ENCODE data around the gene PRKCSH. TPM values are rescaled to one million over a fixed set of nuclear protein-coding genes. Genes with fewer than 3 reads are reported as not detected.
"Not testable (repeated sequence)": the region's sequence is repeated elsewhere in the genome, so short reads cannot be mapped to it uniquely, and the experiment has no call there.

Gene PRKCSH, protein sequence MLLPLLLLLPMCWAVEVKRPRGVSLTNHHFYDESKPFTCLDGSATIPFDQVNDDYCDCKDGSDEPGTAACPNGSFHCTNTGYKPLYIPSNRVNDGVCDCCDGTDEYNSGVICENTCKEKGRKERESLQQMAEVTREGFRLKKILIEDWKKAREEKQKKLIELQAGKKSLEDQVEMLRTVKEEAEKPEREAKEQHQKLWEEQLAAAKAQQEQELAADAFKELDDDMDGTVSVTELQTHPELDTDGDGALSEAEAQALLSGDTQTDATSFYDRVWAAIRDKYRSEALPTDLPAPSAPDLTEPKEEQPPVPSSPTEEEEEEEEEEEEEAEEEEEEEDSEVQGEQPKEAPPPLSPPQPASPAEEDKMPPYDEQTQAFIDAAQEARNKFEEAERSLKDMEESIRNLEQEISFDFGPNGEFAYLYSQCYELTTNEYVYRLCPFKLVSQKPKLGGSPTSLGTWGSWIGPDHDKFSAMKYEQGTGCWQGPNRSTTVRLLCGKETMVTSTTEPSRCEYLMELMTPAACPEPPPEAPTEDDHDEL
- total RNA-seq, result 139 TPM
- long read RNA-seq, partial matches to known transcripts, result 20 of 66 reads
- long read RNA-seq, other reads (novel, unspliced or antisense), result 42 of 66 reads

DNA sequence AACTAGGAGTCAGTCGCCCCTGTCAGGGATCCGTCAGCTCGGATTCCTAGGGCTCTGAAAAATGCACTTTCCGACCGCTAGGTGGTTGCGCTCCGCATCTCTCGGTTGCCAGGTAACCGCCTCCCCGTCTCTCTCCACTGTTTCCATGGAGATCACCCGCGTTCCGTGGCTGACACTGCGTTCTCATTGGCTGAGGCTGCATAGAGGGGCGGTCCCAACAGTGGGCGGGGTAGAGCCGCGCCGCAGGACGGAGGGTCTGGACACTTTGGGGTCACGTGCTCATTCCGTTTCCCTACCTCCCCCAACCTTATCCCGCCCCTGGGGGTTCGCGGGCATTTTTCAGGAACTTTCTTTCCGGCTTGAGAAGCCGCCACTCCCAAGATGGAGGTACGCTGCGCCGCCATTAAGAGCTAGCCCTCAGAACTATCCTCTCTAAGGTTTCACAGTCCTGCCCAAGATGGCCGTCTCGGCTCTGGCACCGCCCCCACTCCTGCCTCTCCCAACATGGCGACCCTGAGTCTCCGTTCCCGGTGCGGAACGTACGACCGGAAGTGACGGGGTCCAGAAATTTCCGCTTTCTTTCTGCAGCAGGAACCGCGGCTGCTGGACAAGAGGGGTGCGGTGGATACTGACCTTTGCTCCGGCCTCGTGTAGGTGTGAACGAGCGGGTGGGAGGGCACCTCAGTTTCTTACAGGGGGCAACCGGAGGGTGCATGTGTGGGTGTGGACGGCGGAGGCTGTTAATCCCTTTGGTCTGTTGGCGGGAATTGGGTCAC, at the start of gene PRKCSH, which contains the start of gene ODAD3:
Gene PRKCSH (plus strand): TSS at position 579 of the 776 bp plus-strand sequence. CDS start 483 bp downstream, outside the sequence.
Gene ODAD3 (minus strand): TSS at position 65 of the 776 bp plus-strand sequence. CDS start 105 bp downstream, outside the sequence.
- intact Hi-C loops (cut with micrococcal nuclease), result no loop called here
- peak; percentile 98 for DNase-seq
- ATAC-seq, result peak; percentile 97

DNA sequence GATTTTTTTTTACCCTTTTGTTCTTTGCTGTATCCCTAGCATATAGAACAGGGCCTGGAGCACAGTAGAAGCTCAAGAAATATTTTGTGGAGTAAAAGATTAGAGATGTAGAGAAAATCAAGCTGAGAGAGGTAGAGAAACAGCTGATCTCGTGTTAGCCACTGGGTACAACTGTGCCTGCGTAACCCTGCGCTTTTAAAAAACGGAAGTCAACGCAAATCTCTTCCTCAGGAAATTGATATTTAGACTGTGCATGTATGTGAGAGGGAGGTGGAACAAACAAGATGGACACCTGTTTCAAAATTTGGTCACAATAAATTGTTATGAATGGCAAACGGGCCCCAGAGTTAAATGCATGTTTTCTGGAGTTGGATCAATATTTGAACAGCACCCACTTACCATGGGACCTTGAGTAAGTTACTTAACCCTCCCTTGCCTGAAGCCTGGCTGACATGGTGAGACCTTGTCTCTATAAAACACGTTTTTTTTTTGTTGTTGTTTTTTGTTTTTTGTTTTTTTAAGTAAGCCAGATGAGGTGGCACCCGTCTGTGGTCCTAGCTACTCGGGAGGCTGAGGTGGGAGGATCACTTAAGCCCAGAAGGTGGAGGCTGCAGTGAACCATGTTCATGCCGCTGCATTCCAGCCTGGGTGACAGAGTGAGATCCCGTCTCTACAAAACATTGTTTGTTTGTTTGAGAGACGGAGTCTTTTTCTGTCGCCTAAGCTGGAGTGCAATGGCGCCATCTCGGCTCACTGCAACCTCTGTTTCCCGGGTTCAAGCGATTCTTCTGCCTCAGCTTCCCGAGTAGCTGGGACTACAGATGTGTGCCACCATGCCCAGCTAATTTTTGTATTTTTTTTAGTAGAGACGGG, 48.0 kb upstream of the PRKCSH start:
- intact Hi-C loops (cut with micrococcal nuclease), result no loop called here
- DNase-seq (no peak), ATAC-seq (no peak)

DNA sequence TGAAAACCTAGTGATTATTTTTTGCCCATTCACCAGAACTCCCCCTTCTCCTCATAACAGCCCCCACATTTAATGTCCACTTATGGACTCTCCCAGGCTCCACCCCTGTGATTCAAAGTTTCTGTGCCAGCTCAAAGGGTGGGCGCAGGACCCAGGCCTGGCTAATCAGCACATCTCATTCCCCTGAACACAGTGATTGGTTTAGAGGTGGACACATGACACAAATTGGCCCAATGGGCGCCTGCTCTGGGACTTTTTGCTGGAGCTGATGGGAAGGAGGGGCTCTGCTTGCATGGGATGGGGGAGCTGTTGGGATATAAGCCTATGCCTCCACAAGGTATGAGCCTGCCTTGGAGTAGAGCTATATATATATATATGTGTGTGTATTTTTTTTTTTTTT, 45.1 kb upstream of the PRKCSH start:
- no peak for DNase-seq
- intact Hi-C loops (cut with micrococcal nuclease), result no loop called here
- ATAC-seq, result no peak

DNA sequence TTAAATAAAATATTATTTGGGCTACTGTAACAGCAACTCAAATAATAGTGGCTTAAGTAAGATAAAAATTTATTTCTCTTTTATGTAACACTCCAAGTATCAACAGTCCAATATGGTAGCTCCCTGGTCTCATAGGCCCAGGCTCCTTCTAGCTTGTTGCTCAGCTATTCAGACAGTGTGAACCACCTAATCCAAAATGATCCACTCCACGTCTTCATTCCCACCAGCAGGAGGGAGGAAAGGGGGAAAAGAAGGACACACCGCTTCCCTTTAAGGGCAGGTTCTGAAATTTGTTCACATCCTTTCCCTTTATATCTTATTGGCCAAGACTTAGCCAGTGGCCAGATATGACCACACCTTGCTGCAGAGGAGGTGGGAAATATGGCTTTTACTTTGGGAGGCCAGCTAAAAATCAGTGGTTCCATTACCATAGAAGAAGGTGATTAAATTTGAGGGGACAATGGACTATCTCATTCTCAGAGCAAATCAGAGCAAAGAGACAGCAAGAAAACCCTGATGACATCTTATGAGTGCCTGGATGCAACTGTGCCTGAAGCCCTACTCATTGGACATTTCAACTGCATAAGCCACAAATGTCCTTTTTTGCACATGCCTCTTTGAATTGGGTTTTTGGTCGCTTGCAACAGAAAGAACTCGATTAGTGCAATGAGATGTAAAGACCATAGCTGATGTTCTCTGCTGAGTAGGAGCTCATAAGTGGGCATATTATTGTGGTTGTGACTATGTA, 44.3 kb upstream of the PRKCSH start:
- no peak for ATAC-seq
- intact Hi-C loops (cut with micrococcal nuclease), result no loop called here

DNA sequence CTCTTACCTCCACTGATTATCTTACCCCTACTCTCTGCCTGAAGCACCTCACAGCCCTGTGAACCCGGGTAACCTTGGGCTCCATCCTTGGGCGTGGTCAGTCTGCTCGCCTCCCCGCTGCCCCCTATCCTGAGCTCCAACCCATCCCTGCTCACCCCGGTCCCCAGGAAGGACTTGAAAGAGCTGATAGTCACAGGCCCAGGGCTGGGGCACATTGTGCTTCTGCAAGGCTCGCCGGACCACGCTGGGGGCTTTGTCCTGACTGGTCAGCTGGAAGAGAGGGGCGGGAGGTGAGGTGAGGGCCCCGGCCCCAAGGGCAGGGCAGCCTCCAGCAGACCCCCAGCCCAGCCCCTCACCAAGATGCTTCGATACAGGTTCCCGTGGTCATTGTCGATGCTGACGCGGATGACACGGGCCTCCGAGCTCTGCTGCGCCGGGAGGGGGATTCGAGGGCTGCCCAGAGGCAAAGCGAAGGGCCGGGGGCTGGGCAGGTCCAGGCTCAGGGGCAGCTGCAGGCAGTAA, 38.3 kb upstream of the PRKCSH start:
- DNase-seq (no peak), ATAC-seq (no peak)
- intact Hi-C loops (cut with micrococcal nuclease), result no loop called here

More for the DNA sequence above, 44.3 kb upstream of the PRKCSH start:
- no peak for DNase-seq

DNA sequence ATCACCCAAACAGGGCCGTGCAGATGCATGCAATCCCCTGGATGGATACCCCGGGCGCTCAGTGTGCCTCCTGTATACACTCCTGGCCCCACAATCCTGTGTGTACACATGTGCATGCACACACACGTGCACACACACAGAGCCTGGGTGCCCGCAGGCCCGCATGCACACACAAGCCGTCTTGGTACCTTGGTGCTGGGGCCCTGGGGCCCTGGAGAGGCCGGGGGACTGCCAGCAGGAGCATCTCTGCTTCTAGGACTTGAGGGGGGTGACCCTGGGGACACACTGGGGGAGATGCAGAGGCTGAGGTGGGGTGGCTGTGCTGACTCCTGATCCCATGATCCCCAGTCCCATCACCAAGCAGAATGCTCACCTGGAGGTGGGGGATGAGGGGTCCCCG, 35.8 kb upstream of the PRKCSH start:
- ATAC-seq (no peak), DNase-seq (peak; percentile 14)
- intact Hi-C loops (cut with micrococcal nuclease), result no loop called here

DNA sequence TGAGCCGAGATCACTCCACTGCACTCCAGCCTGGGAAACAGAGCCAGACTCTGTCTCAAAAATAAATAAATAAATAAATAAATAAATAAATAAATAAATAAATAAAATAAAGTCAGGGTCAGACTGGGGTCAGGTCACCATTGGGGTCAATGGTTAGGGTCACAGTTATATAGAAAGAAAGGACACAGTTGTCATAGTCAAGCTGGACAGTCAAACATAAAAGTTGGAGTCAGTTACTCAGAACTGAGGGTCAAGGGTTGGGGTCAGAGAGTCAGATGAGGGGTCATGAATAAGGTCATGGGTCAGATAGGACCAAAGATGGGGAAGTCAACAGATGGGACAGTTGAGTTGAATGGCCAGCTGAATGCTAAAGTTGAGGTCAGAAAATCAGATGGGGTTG, 34.6 kb upstream of the PRKCSH start:
- ATAC-seq (no peak), DNase-seq (no peak)
- intact Hi-C loops (cut with micrococcal nuclease), result no loop called here

DNA sequence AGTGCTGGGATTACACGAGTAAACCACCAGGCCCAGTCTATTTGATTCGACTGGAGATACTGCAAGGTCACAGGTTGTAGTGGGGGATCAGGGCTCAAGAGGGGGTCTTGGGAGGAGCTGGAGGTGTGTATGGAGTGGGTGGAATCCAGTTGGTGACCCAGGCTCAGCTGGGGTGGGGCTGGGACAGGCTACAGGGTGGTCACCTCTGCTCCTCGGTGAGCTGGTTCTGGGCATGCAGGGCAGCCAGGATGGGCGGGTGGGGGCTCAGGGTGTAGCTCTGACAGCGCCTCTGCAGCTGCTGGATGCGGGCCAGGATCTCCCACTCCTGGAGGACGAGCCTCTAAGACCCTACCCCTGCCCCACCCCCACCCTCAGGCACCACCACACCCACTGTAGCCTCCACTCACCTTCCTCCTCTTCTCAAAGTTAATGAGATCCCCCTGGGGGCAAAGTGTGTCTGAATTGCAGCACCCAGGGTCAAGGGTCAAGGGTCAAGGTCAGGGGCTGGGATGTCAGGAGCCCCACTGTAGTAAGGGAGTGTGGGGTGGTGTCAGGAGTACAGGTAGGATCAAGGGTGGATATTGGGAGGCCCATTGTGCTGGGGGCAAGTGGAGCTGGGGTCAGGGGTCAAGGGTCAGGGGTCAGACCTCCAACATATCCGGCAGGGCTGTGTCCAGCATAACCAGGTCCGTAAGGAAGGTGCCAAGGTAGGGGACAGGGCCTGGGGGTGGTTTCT, 33.5 kb upstream of the PRKCSH start:
- DNase-seq (peak; percentile 20), ATAC-seq (no peak)
- intact Hi-C loops (cut with micrococcal nuclease), result no loop called here

DNA sequence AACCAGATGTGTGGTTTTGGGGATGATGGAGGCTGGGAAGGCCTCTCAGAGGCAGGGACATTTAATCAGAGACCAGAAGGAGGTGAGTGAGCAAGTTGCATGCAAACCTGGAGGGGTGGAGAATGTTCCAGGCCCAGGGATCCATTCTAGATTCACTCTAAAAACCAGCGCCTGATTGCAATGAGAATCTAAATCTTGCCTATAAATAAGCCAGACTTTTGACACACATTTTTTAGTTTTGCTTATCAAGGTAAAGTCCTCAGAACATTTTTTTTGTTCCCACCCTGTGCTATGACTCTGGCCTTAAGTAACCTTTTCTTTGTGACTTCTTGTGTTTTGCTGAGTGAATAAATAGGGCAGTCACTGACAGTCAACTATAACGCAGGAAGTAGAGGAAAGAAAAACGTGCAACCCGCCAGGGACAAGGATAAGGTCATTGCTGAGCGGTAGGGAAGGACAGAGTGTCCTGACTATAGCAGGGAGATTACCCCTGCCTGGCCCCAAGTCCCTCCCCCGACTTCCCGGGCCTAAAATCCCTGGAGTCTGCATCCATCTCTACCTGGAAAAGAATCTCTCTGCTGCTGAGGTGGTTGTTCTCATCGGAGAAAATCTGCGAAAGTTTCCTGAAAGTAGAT, 30.7 kb upstream of the PRKCSH start:
- ATAC-seq, result peak; percentile 72
- DNase-seq, result peak; percentile 33
- intact Hi-C loops (cut with micrococcal nuclease), result no loop called here

DNA sequence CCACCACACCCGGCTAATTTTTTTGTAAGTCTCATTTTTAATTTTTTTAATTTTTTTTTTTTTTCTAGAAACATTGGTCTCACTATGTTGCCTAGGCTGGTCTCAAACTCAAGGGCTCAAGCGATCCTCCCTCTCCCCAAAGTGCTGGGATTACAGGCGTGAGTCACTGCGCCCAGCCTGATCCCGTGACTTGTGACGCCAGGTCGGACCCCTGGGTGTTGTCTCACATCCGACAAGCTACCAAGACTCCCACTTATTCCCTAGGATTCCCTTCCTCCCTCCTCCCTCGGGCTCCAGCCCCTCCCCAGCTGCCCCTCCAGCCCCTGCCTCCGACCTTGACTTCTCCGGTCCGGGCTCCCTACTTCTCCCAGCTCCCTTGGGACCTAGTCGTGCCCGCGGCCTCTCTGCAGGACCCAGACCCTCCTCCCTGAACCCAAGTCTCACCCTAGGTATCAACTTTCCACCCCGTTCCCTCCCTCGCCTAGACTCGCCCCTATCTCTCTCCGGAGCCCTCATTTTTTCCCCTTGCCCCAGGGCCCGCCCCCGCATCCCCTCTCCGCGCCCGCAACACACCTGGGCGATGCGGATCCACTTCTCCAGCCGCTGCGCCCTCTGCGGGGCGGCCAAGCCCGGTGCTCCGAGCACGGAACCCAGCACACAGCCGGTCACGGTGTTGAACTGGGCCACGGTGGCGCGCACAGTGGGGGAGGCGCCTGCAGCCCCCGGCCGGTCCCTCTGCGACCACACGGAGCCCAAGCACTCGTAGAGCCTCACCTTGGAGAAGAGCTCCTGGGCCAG, 29.4 kb upstream of the PRKCSH start:
- DNase-seq (peak; percentile 55), ATAC-seq (peak; percentile 75)
- intact Hi-C loops (cut with micrococcal nuclease), result no loop called here

DNA sequence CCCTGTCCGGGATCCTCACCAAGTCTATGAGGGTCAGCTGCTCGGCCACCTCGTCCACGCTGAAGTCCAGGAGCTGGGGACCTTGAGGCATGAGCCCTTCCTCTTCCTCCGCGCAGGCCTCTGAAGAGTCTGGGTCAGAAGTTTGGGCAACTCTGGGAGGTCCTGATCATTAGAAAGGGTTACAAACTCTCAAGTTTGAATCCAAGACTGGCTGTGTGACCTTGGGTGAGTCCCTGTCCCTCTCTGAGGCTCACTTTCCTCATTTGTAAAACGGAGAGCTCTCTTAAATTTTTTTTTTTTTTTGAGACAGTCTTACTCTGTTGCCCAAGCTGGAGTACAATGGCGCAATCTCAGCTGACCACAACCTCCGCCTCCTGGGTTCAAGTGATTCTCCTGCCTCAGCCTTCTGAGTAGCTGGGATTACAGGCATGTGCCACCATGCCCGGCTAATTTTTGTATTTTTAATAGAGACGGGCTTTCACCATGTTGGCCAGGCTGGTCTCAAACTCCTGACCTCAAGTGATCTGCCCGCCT, 28.7 kb upstream of the PRKCSH start:
- intact Hi-C loops (cut with micrococcal nuclease); ATAC-seq: not testable (repeated sequence)
- peak; percentile 28 for DNase-seq

DNA sequence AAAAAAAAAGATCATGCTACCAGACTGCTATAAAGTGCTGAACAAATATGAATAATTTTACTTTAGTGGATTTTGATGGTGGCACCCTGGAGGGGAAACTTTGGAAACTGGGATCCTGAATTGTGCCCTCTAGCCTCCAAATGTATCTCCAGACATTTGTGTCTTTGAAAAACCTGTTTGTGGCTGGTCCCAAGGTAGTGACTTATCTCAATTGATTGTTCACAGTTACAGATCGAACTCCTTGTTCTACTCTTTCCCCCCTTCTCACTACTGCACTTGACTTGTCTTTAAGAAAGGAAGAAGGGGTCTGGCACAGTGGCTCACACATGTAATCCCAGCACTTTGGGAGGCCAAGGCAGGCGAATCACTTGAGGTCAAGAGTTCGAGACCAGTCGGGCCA, 26.8 kb upstream of the PRKCSH start:
- DNase-seq (no peak), ATAC-seq (no peak)
- intact Hi-C loops (cut with micrococcal nuclease), result no loop called here

DNA sequence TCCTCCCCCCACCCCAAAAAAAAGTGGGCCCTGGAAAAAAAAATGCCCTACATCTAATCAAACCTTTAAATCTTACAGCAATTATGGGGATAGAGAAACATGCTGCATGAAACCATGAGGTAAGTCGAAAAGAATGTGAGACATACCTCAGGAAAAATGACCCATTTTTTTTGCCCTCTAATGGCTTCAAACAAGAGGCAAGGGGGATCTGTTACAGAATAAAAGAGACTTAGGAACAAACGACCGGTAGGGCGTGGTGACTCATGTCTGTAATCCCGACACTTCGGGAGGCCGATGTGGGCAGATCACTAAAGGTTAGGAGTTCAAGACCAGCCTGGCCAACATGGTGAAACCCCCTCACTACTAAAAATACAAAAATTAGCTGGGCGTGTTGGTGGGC, 24.8 kb upstream of the PRKCSH start:
- ATAC-seq (no peak), DNase-seq (no peak)
- intact Hi-C loops (cut with micrococcal nuclease), result no loop called here

DNA sequence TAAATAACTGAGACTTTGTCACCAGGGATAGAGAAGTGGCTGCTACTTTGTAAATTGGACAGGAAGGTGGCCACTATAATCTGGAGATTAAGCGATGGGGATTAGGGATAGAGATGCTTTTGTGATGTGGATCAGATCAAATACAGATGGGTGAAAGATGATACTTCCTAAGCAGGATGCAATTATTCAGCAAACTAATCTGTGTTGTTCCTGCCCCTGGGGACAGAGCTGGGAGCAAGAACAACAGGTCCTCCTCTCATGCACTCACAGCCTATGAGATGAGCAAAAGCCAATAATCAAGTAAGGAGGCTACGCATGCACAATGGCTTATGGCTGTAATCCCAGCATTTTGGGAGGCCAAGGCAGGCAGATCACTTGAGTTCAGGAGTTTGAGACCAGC, 20.9 kb upstream of the PRKCSH start:
- intact Hi-C loops (cut with micrococcal nuclease), result no loop called here
- ATAC-seq, result no peak
- peak; percentile 2 for DNase-seq

DNA sequence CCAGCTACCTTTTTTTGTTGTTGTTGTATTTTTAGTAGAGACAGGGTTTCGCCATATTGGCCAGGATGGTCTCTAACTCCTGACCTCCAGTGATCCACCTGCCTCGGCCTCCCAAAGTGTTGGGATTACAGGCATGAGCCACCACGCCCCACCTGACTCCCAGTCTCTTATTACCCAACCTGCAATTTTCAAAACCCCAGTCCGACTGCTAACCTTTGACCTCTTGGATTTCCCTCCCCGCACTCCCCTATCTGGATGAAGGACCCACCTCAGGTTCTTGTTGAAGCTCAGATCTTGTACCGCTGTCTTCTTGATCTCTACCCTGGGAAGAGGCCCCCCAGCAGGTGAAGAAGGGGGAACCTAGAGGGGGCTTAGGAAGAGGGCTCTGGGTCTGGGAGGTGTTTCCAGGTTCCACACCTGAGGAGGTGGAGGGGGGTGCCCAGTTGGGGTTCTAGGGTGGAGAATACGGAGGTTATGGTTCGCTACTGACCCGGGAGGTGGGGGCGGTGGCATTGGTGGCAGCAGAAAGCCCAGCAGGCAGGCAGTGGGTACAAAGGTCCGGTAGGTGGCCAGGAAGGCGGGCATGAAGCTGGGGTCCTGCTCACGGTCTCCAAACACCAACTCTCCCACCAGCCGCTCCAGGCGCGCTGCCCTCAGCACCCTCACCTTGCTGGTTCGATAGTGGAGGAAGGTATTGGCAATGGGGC, 18.9 kb upstream of the PRKCSH start:
- intact Hi-C loops (cut with micrococcal nuclease), result no loop called here
- DNase-seq (no peak), ATAC-seq (no peak)

Data from left ventricle myocardium superior (tissue), 1 donor.